Cardiac fibroblast (primary cell): ENCODE data around the gene FAM219A.
A peak's percentile ranks its signal among the peaks of the same experiment; 100 is the strongest.

Source experiments
- DNase-seq, 2 donors: peaks; one replicate each; pipeline versions ENCODE4 v3.0.0 to v3.0.0-alpha.2; 2010; ENCODE audit warnings: low read depth in 2 of 2
- H3K4me3 ChIP-seq, 2 donors: replicated peaks in 1 of 2; 1 replicate in 1 of 2; 2 replicates in 1 of 2; pipeline ENCODE4 v1.5.1; 2011; ENCODE audit warnings: low read depth in 2 of 2, low read length in 2 of 2, mild to moderate bottlenecking in 2 of 2, moderate library complexity in 1 of 2
- TF ChIP-seq, protein P1 (sequence below): IDR thresholded peaks from one replicate; pipeline ENCODE4 v1.5.1; 2011; ENCODE audit warnings: low read depth, mild to moderate bottlenecking, low read length, inconsistent platforms

The FAM219A gene

DNA sequence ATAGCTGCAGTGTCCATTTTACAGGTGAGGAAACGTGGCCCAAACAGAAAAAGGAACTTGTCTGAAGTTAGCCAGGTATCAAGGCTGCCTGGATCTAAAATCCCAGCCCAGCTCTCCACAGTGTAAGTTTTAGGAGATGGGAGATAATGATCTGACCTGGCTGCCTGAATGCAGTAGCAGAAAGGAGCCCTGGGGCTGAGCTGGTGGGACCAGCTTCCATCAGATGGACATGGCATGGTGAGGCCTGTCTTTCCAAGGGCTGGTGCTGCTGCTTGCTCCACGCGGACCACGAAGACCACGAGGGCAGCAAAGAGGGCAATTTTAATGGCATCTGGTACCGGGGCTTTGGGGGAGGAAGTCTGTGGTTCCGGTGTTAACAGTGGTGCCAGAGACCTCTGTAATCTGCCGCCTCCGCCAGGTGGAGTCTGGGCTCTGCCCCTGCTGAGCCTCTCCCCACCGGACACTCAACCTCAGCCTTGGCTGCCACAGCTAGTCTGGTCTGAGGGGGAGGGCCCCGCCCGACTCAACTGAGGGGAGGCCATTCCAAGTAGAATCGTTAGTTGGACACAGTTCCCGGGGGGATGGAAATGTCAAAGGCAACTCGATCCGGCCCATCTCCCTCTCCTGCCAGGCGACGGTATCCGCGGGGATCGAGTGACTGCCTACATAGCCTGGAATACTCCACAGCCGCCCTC is 82.3 kb downstream of the FAM219A start:
- TF ChIP-seq, protein P1, sequence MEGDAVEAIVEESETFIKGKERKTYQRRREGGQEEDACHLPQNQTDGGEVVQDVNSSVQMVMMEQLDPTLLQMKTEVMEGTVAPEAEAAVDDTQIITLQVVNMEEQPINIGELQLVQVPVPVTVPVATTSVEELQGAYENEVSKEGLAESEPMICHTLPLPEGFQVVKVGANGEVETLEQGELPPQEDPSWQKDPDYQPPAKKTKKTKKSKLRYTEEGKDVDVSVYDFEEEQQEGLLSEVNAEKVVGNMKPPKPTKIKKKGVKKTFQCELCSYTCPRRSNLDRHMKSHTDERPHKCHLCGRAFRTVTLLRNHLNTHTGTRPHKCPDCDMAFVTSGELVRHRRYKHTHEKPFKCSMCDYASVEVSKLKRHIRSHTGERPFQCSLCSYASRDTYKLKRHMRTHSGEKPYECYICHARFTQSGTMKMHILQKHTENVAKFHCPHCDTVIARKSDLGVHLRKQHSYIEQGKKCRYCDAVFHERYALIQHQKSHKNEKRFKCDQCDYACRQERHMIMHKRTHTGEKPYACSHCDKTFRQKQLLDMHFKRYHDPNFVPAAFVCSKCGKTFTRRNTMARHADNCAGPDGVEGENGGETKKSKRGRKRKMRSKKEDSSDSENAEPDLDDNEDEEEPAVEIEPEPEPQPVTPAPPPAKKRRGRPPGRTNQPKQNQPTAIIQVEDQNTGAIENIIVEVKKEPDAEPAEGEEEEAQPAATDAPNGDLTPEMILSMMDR: no peak
- H3K4me3 ChIP-seq: peak overlapping the region; percentile 73 to 81
- peak in 1 of 2 donors; percentile 17 for DNase-seq

DNA sequence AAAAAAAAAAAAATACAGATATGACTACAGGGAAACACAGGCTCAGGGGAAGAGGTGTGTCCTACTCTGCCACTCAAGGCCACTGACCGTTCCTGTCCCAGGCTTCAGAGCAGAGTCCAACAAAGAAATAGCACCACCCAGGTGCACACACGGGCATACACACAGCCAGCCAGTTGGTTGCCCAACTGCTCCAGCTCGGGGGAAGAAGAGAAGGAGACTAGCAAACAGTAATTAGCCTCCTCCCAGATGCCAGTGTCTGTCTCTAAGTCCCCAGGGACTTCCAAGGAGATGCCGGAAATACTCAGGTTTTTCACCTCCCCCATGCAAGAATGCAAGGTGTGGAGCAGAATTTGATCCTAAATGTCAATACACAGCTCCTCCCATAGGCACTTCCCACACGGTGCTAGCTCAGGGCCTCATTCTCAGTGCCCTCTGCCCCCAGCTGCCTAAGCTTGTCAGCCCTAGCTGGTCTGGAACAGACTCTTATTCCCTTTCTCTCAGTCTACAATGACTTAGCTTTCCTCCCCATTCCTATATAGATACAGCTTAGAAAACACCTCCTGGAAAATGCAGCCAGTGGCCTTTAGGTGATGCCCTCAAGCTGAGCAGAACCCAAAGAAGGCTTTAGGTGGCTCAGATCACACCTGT is 83.3 kb downstream of the FAM219A start:
- no peak for DNase-seq
- TF ChIP-seq, protein P1: no peak
- no peak overlapping the region for H3K4me3 ChIP-seq

DNA sequence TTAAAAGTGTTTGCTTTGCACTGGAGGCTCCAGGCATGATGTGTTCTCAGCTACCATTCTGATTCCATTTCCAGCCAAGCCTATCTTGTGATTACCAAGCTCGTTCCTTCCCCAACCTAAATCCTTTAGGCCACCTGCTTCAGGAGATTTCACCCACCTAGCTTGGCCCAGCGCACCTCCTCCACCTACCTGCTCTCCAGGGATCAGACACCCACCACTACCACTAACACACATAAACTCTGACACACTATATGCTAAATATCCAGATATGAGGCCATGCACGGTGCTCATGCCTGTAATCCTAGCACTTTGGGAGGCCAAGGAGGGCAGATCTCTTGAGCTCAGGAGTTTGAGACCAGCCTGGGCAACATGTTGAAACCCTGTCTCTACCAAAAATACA is 84.0 kb downstream of the FAM219A start:
- no peak for DNase-seq
- TF ChIP-seq, protein P1: no peak
- no peak overlapping the region for H3K4me3 ChIP-seq

DNA sequence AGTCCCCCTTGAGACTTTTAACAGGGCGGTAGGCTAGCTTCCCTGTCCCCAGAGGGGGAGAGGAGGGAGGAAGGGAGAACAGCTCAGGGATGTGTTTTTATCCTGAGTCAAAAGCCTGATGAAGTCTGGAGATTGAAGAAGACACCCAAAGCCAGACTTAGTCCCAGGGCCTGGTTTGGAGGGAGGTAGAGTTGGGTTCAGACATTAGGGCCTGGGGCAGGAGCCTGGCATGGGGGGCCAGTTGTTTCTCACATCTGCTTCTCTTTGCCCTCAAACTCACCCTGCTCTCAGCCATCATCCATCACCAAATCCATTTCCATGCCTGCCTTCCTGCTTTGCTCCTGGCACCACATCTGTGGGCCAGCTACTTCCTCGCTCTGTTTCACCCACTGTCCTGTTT is 84.6 kb downstream of the FAM219A start:
- TF ChIP-seq, protein P1: no peak
- H3K4me3 ChIP-seq: no peak overlapping the region
- DNase-seq: no peak

DNA sequence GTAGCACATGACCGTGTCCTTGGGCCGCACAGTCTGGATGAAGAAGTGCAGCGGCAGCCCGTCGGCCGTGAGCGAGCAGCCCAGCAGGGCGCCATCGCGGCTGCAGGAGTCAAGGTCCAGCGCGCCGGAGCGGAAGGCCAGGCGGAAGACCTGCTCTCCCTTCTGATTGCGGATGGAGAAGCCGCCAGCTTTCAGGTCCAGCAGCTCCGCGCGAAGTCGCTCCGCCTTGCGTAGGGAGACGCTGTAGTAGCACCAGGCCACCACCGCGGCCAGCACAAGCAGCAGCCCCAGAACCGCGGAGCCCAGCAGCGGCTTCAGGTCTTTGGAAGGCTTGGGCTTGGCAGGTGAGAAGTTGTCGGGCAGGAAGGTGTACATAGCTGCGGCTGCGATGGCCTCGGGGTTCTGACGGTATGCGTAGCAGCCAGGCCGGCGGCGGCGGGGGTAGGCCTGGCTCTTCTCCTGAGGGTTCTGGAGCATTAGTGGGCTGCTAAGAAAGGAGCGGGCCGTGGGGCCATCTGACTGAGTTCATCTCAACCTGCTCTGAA is 85.8 kb downstream of the FAM219A start:
- TF ChIP-seq, protein P1: no peak
- DNase-seq: no peak
- no peak overlapping the region for H3K4me3 ChIP-seq

DNA sequence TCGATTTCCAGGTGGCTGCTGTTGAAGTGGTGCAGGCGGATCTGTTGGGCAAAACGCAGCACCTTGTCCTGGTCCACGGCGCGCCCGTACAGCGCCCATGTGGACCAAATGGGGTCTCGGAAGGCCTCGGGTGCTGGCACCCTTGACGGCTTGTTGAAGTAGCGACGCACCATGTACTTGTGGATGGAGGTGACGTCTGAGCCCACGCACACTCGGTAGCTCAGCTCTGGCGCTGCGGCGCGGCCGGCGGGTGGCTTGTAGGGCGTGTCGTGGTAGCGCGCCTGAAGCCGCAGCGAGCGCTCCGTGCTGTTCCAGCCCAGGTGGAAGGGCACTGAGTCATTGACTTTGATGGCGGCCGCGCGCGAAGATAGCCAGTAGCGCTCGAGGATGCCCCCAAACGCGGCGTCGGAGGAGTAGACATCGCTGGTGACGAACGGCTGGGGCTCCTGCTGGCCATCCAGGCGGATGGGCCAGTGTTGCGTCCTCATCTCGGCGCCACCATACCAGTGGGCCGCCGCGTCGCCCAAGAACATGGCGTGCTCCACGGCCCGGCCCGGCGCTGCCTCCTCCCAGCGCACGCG is 86.4 kb downstream of the FAM219A start:
- no peak for DNase-seq
- H3K4me3 ChIP-seq: no peak overlapping the region
- TF ChIP-seq, protein P1: no peak
